ENCODE measurements around the gene LAMB3. TPM values are rescaled to one million over a fixed set of nuclear protein-coding genes. Genes with fewer than 3 reads are reported as not detected.

LAMB3 gene
- total RNA-seq, 1 donor from 2014 or later = 22.7 TPM

DNA sequence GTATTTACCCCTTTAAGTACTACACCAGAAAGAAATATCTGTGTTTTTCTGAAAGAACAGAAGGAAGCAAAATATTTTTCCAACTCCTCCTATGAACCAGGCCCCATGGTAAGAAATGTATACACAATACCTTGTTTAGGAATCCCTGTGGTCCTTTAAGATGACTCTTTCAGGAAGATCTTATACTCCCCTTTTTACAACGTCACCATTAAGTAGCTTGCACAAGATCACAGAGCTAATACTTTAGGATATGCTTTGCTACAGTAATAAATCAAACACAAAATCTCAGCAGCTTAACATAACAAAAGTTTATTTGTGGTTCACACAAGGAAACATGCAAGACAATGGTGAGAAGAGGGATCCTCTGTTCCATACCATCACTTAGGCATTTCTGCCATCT is 8.8 kb upstream of the LAMB3 start:
- no peak for DNase-seq

DNA sequence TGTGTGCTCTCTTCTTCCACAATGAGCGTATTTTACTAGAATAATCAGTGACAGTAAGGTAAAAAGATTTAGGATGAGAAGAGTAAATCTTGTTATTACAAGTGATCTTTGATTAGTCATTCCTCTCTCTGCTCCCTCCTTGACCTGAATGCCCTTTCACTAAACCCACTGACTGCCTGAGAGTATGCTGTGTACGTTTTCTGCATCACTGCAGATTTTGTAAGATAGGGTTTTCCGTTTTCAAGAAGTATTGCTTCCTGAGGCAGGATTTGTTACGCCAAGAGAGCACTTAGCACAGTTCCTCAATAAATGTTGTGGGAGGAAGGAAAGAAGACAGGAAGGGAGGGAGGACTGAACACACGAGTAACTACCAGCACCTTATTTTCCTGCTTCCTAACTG is 7.7 kb upstream of the LAMB3 start:
- no peak for DNase-seq

DNA sequence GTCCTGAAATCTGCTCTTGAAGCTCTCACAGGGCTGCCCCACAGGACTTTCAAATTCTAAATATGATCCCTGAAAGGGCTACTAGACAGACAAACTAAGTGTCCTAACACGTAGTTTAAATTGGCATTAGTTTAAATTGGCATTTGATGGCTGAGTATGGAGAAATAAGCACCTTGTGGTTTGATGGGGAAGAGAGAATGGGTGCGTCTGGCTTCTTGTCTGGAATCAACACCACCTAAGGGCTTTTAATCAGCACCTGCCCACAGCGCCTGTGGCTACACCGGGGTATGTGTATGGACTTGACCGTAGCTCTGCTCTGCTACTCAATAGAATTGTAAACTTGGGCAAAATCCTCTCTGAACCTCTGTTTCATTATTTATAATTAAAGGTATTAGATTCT is 5.7 kb upstream of the LAMB3 start:
- DNase-seq = no peak

DNA sequence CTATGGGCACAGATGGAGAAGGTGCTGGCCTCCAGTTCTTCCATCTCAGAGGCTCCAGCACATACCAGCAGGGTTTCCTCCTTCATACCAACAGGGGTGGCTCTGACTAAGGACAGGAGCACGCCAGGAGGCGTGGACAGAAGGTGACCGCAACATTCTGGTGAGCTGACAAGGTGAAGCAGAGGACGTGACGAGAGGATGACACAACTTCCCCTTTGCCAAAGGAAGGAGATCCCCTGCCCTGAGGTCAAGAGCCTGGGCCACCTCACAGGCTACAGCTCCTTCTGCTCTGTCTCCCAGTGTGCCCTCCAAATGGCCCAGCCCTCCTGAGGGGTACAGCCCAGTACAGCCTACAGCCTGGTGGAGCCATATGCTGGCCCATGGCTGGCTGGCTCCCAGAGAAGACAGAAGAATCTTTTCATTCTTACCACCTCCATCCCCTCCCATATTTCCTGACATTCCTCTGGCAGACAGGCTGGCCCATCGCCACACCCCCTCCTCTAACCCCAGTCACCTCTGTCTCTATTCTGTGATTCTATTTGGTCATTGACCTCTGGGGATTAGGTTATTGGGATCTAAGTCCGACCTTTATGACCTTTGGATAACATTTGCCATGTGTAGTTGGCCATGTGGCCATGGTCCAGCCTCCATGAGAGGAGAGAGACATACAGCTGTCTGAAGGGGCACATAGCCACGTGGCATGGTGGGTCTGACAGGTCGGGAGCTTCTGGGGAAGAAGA is 5.1 kb upstream of the LAMB3 start:
- DNase-seq = no peak

DNA sequence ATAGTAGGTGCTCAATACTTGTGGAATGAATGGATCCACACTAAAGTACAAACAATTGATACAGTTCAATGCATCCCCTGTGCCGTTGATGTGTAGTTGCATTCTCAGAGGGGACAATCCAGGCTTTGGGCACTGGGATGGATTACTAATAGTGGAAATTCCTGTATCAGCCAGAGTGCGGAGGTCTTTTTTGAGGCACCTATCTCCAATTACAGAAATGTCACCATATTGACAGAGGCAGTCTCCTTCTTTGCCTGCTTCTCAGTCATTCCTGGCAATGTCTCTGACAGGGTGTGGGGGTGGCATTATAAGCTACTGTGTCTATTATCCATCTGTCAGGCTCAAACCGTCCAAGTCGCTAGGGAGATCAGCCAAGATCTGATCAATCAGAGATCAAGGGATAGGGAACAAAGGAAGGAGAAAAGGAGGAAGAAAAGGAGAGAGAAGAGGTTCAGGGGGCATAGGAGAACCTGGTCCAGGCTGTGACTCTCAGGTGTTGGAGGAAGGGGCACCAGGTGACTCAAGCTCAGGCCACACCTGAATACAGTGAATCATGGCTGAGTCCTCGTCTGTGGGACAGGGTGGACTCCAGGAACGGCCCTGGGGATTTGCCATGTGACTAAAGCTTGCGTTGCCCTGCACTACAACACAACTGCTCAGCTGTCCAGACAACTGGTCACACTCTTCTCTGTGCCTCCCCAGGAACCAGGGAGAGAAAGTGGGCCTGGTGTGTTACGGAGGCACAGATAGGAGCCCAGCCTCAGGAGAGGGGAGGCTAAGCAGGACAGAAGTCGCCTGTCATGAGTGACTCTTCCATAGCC is 3.4 kb upstream of the LAMB3 start:
- no peak for DNase-seq

DNA sequence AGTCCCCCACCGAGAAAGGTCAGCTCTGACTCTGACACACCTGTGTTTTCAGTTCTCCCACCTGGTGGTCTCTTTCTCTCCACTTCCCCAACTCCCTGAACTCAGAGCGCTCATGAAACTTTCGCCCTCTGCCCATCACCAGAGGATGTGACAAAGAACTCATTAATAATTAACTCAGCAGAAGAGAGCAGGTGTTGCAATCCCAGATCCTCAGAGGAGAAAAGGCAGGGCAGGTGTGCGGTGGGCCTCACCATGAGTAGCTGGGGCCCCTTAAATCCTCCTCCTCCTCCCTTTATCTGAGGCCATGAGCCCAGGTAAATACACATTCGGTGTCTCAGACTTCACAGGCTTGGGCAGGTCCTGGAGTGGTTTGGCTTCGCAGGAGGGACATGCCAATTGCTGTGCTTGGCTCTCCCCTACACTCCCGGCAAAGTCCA is 1.7 kb upstream of the LAMB3 start:
- no peak for DNase-seq

DNA sequence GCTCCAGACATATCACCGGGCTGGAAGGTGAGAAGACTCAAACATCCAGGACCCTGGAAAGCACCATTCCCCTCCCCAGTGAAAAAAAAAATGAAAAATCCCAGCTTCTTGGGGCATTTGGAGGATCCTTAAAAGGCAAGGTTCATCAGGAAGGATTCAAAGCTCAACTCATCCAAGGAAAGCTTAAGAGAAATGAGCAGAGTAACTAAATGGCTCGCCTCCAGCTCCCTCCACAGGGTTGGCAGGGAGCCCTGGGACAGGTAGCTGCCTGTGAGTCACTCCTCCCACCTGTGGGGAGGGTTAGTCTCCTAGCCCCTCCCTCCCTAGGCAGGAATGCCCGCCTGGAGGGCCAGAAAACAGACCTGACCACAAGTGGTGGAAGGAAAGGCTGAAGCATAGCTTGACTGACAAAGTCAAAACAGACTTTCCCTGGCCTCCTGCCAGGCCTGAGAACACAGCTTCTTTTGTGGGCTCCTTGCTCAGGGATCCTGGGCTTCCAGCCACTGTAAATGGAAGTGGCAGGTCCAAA is 712 bp upstream of the LAMB3 start:
- DNase-seq = no peak

DNA sequence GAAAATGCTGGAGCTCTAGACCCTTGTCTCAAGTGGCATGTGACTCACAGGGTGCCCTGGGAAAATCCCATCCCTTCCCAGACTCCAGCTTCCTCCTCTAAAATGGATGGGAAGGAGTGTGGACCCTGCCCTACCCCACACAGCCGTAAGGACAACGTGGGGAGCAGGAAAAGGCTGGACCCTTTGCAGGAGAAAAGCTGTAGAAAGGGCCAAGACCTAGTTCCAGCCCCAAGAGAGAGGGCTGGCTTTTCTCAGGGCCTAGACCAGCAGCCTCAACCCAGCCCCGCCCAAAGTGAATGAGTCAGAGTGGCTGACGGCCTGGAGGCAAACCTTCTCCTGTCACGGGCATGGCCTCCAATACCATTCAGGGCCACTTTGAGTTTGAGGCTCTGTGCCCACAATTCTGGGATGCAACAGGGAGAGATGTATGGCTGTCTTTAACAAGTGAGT is 1.1 kb downstream of the LAMB3 start:
- no peak for DNase-seq

DNA sequence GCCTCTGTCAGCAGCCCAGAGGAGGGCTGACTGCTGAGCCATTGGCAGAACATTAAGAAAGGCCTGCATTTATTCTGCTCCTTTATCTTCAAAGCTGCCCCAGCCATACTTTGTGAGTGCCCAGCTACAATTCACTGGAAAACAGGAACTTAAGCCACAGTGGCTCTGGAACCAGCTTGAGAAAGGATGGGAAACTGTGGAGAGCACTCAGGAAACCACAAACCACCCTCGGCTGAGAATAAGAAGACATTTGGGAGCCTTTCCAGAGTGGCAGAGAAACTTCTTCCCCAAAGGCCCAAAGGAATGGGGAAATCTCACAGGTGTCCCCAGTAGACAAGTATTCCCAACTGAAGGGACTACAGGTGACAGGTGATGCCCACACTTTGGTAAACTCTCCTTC is 1.8 kb downstream of the LAMB3 start:
- DNase-seq = no peak

DNA sequence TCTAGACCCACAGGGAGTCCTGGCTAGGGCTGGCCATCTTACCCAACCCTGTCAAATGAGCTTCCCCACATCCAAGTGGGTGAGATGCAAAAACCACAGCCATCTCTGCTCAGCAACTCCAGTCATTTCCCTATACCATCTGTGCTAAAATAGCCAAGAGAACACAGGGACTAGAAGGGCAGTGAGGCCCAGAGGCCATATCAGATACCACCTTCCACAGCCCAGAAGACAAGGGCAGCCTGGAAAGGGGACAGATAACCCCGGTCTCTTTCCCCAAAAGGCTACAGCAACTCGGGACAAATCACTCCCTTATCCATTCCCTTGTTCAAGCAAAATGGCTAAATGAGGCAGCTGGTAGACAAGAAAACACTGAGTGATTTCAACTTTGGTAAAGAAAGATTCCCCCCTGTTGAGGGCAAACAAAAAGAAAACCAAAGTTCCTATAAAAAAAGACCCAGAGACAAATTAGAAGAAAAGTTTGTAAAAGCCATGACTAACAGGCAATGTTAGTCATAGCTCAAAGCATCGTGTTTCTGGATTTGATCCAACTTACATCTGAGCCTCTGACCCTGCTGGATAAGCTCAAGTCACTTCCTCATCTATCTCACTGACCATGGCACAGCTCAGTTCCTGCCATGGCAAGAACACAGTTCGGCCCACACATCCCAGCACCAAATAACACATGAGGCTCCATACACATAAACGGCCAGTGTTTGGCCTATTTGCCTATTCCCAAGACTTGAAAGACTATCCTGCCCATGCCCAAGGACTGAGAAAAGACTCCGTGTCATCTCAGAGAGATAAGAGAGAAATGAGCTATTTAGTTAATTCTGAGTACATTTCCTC is 3.1 kb downstream of the LAMB3 start:
- DNase-seq = no peak

DNA sequence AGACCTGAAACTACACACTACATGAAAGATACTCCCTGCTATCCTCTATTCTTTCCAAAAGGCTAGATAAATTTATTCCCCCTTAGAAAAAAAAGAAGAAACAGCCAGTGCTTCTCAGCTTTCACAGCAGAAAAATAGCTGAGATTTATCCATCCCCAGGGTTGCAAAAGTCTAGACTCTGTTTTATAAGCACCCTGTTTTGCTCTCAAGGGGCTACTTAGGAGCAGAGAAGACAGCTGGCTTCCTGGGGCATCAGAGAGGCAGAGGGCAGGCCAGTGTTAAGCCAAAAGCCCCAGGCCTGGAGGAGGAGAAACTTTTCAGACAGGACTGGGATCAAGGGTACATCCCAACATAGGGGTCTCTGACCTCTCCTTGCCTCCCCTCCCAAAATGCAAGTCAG is 3.9 kb downstream of the LAMB3 start:
- no peak for DNase-seq

DNA sequence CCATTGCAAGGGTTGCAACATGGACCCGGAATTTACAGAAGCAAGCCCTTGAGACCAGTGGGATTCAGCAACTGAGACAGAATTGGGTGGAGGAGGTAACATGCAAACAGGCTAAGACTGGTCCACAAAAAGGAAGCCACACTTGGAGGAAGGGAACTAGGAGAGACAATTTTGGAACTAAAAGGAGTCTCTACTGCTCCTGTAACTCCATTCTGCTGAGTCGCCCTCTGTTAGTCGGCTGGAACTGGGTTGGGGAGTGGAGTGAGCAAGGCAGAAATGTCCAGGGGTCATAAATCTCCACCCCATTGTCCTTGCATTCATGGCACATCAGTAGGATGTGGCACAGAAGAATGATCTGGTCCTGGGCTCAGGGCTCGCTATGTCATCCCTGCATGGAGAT is 5.1 kb downstream of the LAMB3 start:
- DNase-seq = no peak

DNA sequence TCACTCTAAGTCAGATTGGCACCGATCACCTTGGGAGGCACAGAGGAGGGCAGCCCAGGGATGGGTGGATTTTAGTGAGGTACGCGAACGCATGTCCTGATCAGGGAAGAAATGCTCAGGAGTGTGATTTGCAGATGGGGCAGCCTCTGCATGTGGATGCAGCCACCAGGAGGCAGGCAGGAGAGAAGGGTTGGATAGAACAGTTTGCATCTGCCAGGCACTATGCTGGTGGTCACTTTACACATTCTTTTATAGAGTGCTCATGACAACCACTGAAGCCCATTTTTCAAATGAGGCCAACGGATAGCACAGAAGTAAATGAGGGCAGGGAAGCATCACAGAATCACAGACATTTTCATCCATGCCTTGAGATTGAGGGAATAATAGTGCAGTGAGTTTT is 5.7 kb downstream of the LAMB3 start:
- no peak for DNase-seq

DNA sequence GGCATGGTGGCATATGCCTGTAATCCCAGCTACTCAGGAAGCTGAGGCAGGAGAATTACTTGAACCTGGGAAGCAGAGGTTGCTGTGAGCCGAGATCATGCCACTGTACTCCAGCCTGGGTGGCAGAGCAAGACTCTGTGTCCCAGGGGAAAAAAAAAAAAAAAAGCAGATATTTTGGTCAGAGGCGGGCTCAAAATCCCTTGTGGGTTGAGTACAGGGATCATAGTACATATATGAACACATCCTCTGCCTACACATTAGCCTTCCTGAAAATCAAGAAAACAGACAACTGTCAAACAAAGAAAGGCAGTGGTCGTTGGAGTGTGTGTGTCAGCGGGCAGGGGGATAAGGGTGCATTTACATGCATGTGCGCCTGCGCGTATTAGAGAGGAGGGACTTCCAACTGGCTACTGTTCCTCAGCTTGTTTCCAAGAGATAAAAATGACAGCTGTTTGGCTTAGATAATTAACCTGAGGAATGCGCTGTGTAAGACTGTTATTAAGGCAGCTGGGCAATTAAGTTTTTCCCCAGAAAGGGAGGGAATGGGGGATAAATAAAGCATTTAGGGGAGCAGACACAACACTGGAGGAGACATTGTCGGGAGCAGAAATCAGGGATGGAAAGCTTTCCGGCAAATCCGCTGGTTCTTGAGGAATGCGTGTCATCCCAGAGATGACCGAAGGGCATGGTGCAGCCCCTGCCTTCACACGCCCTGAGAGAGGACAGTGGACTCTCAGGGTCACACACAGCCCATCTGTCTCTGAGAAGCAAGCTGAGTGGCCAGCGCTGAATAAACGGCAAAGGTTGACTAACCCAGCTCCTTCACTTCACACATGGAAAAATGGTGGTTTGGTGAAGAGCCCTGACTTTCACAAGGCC is 6.4 kb downstream of the LAMB3 start:
- DNase-seq = no peak

DNA sequence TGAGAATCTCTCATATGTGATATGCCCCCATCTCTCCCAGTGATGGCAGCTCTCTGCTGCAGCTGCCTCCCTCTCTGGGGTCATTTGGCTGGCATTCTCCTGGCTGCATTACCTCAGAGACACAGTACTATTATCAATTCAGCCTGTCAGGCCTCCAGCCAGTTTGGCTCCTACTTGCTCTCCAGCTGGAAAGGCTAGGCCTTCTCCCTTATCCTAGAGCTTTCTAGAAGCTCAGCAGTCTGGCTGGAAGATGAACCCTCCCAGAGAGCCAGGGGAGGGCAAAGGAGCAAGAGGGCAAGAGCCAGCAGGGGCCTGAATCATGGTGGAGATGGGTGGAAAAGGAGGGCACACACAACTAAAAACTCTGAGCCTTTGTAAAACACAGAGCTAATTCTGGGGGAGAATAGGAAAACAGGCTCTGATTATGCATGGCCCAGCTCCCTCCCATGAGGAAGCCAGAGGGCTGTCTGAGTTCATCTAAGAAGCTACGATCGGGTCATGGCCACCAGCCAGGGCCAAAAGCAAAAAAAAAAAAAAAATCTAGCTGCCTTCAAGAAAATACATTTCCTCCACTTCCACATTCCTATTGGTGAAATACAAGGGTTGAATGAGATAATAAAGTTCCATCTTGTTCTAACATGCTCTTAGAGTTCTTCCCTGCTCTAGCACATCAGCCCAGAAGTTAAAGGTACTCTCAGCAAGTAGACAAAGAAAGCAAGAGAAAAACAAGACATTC is 8.8 kb downstream of the LAMB3 start:
- peak; percentile 2 for DNase-seq

DNA sequence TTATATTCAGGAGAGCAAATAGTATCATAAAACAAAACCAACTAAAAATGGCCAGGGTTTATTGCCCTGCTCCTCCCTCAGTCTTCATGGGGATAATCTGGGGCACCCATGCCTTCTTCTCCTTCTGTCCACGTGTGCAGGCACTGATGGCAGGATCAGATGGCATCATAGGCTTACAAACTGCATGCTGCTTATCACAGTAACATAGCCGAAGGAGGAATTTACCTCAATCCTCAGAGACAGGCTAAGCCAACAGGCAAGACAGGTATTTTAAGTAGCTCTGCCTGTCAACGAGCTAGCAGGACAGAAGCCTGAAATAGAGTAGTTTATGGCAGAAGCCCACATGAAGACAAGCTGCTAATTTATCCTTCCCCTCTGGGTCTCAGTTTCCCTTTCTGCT is 9.4 kb downstream of the LAMB3 start:
- DNase-seq = no peak

DNA sequence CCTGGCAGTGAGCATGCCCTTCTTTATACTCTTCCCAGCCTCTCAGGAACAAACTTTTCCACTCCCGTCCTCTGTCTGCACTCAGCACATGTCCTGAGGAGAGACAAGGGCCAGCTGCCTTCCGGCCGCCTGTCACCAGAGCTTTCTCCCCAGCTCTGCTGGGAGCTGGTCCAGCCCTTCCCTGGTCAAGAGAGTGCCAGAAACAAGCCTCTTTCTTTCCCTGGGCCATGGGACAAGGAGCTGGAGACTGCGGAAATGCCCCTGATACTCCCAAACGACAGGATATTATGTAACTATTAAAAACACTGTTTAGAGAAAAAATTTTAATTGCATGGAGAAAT is 10.4 kb downstream of the LAMB3 start:
- no peak for DNase-seq

DNA sequence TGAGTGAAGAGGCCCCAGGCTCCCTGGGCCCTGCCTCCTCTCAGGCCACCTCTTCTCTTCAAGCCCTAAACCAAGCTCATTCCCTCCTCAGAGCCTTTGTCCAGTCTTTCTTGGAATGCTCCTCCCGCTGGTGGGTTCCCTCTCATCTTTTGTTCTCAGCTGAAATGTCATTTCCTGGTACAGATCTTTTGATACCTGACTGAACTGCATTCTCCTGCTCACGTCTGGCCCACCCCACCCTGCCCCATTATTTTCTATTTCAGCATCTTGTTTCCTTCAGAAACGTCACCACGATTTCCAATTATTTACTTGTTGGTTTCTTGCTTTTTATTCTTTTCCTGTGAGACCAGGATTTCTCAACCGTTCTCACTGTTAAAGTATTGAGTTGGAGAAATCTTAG is 16.4 kb downstream of the LAMB3 start:
- no peak for DNase-seq

DNA sequence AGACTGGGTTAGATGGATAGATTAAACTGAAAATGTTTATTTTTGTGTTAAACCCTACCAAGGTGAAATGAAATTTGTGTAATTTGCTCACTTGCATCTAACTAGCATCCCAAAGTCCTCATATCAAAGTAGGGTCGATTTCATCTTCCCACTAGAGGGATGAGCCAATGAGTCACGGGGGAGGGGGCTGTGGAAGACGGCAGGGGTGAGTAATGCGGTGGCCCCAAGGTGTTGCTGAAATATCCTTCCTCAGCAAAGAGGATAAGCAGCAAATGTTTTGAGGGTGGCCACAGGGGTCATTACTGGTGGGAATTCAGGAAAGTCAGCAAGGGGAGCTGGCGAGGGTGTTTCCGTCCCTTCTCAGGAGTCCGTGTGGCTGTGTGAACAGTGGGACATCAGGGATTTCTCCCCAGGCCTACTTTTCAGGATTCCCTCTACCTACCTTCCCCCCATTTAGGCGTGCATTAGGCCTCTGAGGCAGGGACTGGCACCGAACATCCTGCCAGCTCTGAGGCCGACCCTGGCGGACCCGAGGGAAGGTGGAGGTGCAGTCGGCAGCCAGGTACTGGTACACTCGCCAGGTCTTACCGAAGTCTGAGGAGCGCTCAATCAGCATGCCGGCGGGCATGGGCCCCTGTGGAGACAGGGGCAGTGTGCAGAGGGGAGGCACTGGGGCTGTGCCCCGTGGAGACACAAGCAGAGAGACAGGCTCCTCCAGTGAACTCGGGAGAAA is 18.1 kb downstream of the LAMB3 start:
- no peak for DNase-seq

DNA sequence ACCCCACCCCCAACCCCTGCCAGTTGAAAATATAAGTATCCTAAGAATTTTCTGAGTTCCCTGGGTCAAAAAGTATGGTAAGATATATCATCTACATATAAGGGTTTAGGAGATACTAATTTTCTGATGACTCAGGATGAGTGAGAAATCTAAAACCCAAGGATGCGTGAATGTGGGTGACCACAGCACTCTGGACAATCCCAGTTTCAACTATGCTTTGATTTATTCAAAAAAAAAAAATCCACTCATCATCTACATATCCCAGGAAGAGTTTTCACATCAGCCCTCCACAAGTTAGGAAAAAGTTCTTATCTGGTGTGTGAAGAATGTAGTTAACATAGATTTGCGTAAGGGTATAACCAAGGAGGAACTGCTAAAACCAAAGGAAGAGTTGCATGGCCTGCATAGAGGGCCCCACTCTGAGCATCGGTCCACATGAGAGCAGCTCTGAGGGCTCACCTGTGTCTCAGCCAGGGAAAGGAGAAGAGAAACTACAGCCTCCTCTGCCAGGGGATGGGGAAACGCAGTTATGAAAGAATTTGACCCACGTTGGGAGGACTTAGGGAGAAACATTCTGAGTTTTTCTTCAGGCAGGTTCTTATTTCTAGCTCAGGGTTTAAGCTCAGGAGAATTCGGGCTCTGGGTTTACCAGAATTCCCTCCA is 18.8 kb downstream of the LAMB3 start:
- no peak for DNase-seq
